Spleen (tissue), 7 donors: Measurements from ENCODE around the gene PPP2R5C.

Experiments
- POLR2A ChIP-seq, 3 donors: fragments of 450-650 bp; IDR thresholded peaks; one replicate each; pipeline ENCODE4 v1.5.1; 2017; ENCODE audit warnings: antibody characterized with exemption in 3 of 3, mild to moderate bottlenecking in 1 of 3
- TF ChIP-seq, protein P1 (sequence below), 11 experiments: fragments of 200-600 bp in 7 of 11; fragments of 450-650 bp in 4 of 11; sonication (generic) in 4 of 11; IDR thresholded peaks in 8 of 11; conservative IDR thresholded peaks in 3 of 11; 1 replicate in 7 of 11; 2 replicates in 4 of 11; pipeline versions ENCODE4 v1.4.0 to v1.8.0; 2016 to 2021; ENCODE audit warnings: antibody characterized with exemption in 11 of 11, inconsistent platforms in 4 of 11, mild to moderate bottlenecking in 1 of 11
- donor health status: DM: no; HTN: no; CAD: no; lungs with moderate emphysema.
- donor health status: DM: no; HTN: no; CAD: no.
- donor health status: DM: no; HTN: no; CAD: no.

DNA sequence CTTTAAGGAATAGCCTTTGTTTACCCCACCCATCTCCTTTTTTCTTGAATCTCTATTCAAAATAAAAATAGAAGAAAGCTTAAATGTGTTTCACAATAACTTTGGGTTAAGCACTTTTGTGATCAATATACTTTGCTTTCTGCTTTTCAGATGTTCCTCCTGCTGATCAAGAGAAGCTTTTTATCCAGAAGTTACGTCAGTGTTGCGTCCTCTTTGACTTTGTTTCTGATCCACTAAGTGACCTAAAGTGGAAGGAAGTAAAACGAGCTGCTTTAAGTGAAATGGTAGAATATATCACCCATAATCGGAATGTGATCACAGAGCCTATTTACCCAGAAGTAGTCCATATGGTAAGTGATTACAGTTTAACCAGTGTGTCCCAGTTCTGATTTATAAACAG lies 95.0 kb downstream of the PPP2R5C start:
- TF ChIP-seq, protein P1, sequence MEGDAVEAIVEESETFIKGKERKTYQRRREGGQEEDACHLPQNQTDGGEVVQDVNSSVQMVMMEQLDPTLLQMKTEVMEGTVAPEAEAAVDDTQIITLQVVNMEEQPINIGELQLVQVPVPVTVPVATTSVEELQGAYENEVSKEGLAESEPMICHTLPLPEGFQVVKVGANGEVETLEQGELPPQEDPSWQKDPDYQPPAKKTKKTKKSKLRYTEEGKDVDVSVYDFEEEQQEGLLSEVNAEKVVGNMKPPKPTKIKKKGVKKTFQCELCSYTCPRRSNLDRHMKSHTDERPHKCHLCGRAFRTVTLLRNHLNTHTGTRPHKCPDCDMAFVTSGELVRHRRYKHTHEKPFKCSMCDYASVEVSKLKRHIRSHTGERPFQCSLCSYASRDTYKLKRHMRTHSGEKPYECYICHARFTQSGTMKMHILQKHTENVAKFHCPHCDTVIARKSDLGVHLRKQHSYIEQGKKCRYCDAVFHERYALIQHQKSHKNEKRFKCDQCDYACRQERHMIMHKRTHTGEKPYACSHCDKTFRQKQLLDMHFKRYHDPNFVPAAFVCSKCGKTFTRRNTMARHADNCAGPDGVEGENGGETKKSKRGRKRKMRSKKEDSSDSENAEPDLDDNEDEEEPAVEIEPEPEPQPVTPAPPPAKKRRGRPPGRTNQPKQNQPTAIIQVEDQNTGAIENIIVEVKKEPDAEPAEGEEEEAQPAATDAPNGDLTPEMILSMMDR (IDR thresholded peaks at IDR 0.05 in 8 of 11, conservative IDR thresholded peaks at IDR 0.05 in 3 of 11), result no peak
- no peak for TF ChIP-seq POLR2A (IDR thresholded peaks at IDR 0.05)
